Measurements from ENCODE around the gene TF. TPM values are rescaled to one million over a fixed set of nuclear protein-coding genes. Genes with fewer than 3 reads are reported as not detected.

The TF gene
- total RNA-seq, 1 experiment from 2014 or later: 0.09 TPM

- no peak overlapping the region for H3K23ac ChIP-seq (ENCODE audit: insufficient read length, low read depth, low read length)
- H4K8ac ChIP-seq (replicated peaks; ENCODE audit: insufficient read length, low read depth, low read length): no peak overlapping the region
- no peaks in the 10 kb centered on the region for H3K79me1 ChIP-seq (ENCODE audit: insufficient read depth, low read depth, low read length, poor library complexity, severe bottlenecking)
- no peak overlapping the region for H3K56ac ChIP-seq (ENCODE audit: insufficient read length, low read depth, low read length)
- H3T11ph ChIP-seq (ENCODE audit: low read length): no peak overlapping the region
- H2AFZ ChIP-seq (ENCODE audit: low read length): no peak overlapping the region
- Mint-ChIP-seq H3K4me3 (no peak overlapping the region), H3K27me3 (ENCODE audit: low read depth) (peaks cover 15% of the 10 kb centered on the region), H3K36me3 (ENCODE audit: insufficient read depth in 1 of 3, low read depth in 3 of 3) (no peaks in the 10 kb centered on the region; a peak in 1 of 7 replicates), H3K9me3 (no peaks in the 10 kb centered on the region; a peak in 1 of 5 replicates), H3K27ac (no peak overlapping the region), H3K4me1 (peaks cover 13 to 14% of the 10 kb centered on the region in 2 experiments)
- no peak overlapping the region for H3K14ac ChIP-seq (ENCODE audit: insufficient read depth, low read length)
- H2AK5ac ChIP-seq (ENCODE audit: insufficient read length, low read length): no peak overlapping the region
- no peak overlapping the region for H3K9ac ChIP-seq (ENCODE audit: extremely low read depth, insufficient read length, low read length)
- H2BK120ac ChIP-seq (ENCODE audit: low read depth, low read length, poor library complexity, severe bottlenecking): no peak overlapping the region
- no peak overlapping the region for H4K5ac ChIP-seq (ENCODE audit: insufficient read length, low read depth, low read length)
- H3K79me2 ChIP-seq (ENCODE audit: insufficient read depth, low read length): no peaks in the 10 kb centered on the region
- H3K4me1 ChIP-seq (ENCODE audit: insufficient read depth, low read length): no peaks in the 10 kb centered on the region; the same call in 1 of the 2 replicates
- H3K4ac ChIP-seq (ENCODE audit: low read depth, low read length): no peak overlapping the region
- H3K9me3 ChIP-seq (ENCODE audit: control insufficient read depth, low read depth, low read length): no peaks in the 10 kb centered on the region
- H3K4me2 ChIP-seq (ENCODE audit: insufficient read depth, insufficient read length, low read length): no peak overlapping the region
- H2BK12ac ChIP-seq (ENCODE audit: insufficient read length, low read depth, low read length): no peak overlapping the region
- H4K20me1 ChIP-seq (ENCODE audit: control insufficient read depth, insufficient read depth, insufficient read length): no peaks in the 10 kb centered on the region
- H3K23me2 ChIP-seq (ENCODE audit: insufficient read length, low read depth, low read length, poor library complexity, severe bottlenecking): no peaks in the 10 kb centered on the region
- H2BK15ac ChIP-seq (ENCODE audit: low read depth, low read length): no peak overlapping the region
- no peak overlapping the region for H2BK20ac ChIP-seq (ENCODE audit: low read depth, low read length, poor library complexity, severe bottlenecking)
- no peaks in the 10 kb centered on the region for H3K27me3 ChIP-seq (ENCODE audit: insufficient read depth, low read length)
- no peak overlapping the region for H3K18ac ChIP-seq (ENCODE audit: insufficient read length, low read depth, low read length)
- H4K91ac ChIP-seq (ENCODE audit: insufficient read length, low read depth, low read length): no peak overlapping the region
- WGBS (ENCODE audit: extremely low coverage, insufficient read length, low lambda C conversion rate): no CpG with 5 or more reads among the region's 5 CpGs
- TF ChIP-seq, protein P1, sequence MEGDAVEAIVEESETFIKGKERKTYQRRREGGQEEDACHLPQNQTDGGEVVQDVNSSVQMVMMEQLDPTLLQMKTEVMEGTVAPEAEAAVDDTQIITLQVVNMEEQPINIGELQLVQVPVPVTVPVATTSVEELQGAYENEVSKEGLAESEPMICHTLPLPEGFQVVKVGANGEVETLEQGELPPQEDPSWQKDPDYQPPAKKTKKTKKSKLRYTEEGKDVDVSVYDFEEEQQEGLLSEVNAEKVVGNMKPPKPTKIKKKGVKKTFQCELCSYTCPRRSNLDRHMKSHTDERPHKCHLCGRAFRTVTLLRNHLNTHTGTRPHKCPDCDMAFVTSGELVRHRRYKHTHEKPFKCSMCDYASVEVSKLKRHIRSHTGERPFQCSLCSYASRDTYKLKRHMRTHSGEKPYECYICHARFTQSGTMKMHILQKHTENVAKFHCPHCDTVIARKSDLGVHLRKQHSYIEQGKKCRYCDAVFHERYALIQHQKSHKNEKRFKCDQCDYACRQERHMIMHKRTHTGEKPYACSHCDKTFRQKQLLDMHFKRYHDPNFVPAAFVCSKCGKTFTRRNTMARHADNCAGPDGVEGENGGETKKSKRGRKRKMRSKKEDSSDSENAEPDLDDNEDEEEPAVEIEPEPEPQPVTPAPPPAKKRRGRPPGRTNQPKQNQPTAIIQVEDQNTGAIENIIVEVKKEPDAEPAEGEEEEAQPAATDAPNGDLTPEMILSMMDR (conservative IDR thresholded peaks at IDR 0.05): no peak
- no peak overlapping the region for H3K27ac ChIP-seq (ENCODE audit: insufficient read length, low read depth, low read length)
- no peak for DNase-seq
- no peak overlapping the region for H2BK5ac ChIP-seq (ENCODE audit: insufficient read length, low read length)
Observed at GRCh38 chr3:133775835-133776234, 29.6 kb downstream of the TF start.

Data from H9 (cell line).